ENCODE results near the gene MAP2K5. TPM values are rescaled to one million over a fixed set of nuclear protein-coding genes. Genes with fewer than 3 reads are reported as not detected.

The MAP2K5 gene
- total RNA-seq, 1 experiment from 2014 or later: 15.0 TPM

DNA sequence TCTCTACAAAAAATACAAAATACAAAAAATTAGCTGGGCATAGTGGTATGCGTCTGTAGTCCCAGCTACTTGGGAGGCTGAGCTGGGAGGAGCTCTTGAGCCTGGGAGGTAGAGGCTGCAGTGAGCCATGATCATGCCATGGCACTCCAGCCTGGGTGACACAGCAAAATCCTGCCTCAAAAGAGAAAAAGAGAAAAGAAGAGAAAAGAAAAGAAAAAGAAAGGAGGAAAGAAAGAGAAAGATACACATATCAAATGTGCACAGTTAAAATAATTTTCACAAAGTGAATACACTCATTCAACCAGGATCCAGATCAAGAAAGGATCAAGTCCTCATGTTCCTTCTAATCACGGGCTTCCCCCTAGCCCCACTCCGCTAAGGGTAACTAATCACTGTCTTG lies 27.4 kb upstream of the MAP2K5 start:
- Histone ChIP-seq H2BK5ac (ENCODE audit: insufficient read length, low read length) (no peak overlapping the region), H3K27ac (ENCODE audit: insufficient read length, low read depth, low read length) (no peak overlapping the region), H2BK15ac (ENCODE audit: low read depth, low read length) (no peak overlapping the region), H4K8ac (replicated peaks; ENCODE audit: insufficient read length, low read depth, low read length) (no peak overlapping the region), H2BK12ac (ENCODE audit: insufficient read length, low read depth, low read length) (no peak overlapping the region), H2AK5ac (ENCODE audit: insufficient read length, low read length) (no peak overlapping the region), H3K9ac (ENCODE audit: extremely low read depth, insufficient read length, low read length) (no peak overlapping the region), H3K79me1 (ENCODE audit: insufficient read depth, low read depth, low read length, poor library complexity, severe bottlenecking) (no peaks in the 10 kb centered on the region), H4K91ac (ENCODE audit: insufficient read length, low read depth, low read length) (no peak overlapping the region), H3T11ph (ENCODE audit: low read length) (no peak overlapping the region), H3K4me1 (ENCODE audit: insufficient read depth, low read length) (no peaks in the 10 kb centered on the region; the same call in 1 of the 2 replicates), H4K20me1 (ENCODE audit: control insufficient read depth, insufficient read depth, insufficient read length) (no peaks in the 10 kb centered on the region), H3K23ac (ENCODE audit: insufficient read length, low read depth, low read length) (no peak overlapping the region), H2AFZ (ENCODE audit: low read length) (no peak overlapping the region), H3K79me2 (ENCODE audit: insufficient read depth, low read length) (no peaks in the 10 kb centered on the region), H3K56ac (ENCODE audit: insufficient read length, low read depth, low read length) (no peak overlapping the region), H2BK120ac (ENCODE audit: low read depth, low read length, poor library complexity, severe bottlenecking) (no peak overlapping the region), H4K5ac (ENCODE audit: insufficient read length, low read depth, low read length) (no peak overlapping the region), H3K4me2 (ENCODE audit: insufficient read depth, insufficient read length, low read length) (no peak overlapping the region), H3K4ac (ENCODE audit: low read depth, low read length) (no peak overlapping the region), H2BK20ac (ENCODE audit: low read depth, low read length, poor library complexity, severe bottlenecking) (no peak overlapping the region), H3K23me2 (ENCODE audit: insufficient read length, low read depth, low read length, poor library complexity, severe bottlenecking) (no peaks in the 10 kb centered on the region), H3K14ac (ENCODE audit: insufficient read depth, low read length) (no peak overlapping the region), H3K27me3 (ENCODE audit: insufficient read depth, low read length) (no peaks in the 10 kb centered on the region), H3K9me3 (ENCODE audit: control insufficient read depth, low read depth, low read length) (no peaks in the 10 kb centered on the region), H3K18ac (ENCODE audit: insufficient read length, low read depth, low read length) (no peak overlapping the region)
- no peak for DNase-seq
- no peaks in the 10 kb centered on the region for H3K27me3 Mint-ChIP-seq (ENCODE audit: low read depth)
- H3K4me1 Mint-ChIP-seq: no peaks in the 10 kb centered on the region
- no peak overlapping the region for H3K27ac Mint-ChIP-seq
- WGBS (ENCODE audit: extremely low coverage, insufficient read length, low lambda C conversion rate): no CpG with 5 or more reads among the region's 3 CpGs
- H3K4me3 Mint-ChIP-seq: no peak overlapping the region
- H3K9me3 Mint-ChIP-seq: no peaks in the 10 kb centered on the region
- peaks cover 0 to 17% (median 0%) of the 10 kb centered on the region in 3 experiments; a peak in 2 of 7 replicates for H3K36me3 Mint-ChIP-seq (ENCODE audit: insufficient read depth in 1 of 3, low read depth in 3 of 3)
- TF ChIP-seq CTCF (conservative IDR thresholded peaks at IDR 0.05): no peak
